ENCODE data around the gene ANGEL2. TPM values are rescaled to one million over a fixed set of nuclear protein-coding genes. Genes with fewer than 3 reads are reported as not detected.

The ANGEL2 gene
- total and polyA plus RNA-seq, 2 of the 13 experiments (the other 11 are each of a cell fraction or from before 2014, with no cell fraction given), result 12.3 to 25.4 TPM

DNA sequence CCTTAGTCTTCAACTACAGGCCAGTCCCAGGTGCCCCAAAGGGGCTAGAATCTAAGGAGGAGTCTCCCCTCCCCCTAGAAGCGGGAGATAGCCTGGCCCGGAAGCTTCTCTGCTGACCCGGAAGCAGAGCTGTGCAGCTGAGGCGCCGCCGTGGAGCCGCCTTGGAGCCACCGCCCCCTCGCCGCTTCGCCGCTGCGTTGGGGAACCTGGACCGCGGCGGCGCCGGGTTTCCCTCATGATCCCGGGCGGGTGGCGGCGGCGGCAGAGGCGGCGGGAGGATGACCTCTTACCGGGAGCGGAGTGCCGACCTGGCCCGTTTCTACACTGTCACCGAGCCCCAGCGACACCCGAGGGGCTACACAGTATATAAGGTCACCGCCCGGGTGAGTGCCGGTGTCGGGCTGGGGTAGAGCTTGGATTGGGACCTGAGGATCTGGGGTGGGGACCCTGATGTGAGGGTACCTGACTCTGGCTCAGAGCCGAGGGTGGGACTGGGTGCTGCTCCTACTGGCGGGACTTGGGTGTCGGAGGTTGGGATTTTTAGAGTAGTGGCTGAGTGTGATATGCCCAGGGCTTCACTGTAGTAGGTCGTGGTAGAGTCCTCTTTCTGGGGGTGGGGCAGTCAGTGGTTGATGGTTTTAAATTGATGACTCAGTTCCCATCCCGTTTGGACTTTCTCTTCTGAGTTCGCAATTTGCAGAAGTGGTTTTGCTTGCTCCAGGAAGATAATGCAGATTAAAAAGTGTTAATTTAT lies 35.6 kb upstream of the ANGEL2 start, which contains the start of gene RPS6KC1 (continued):
- TF ChIP-seq TCF12 (IDR thresholded peaks at IDR 0.05) (no peak), TCF12 (CRISPR knock-in tag; IDR thresholded peaks at IDR 0.05) (no peak), SIN3B (IDR thresholded peaks at IDR 0.05; ENCODE audit: low read length) (no peak), POGZ (CRISPR knock-in tag; IDR thresholded peaks at IDR 0.05) (peak; percentile 72), ZNF224 (CRISPR knock-in tag; IDR thresholded peaks at IDR 0.05) (no peak), HOXA3 (CRISPR knock-in tag; IDR thresholded peaks at IDR 0.05) (peak; percentile 72; the same call in 1 of the 2 replicates), ZNF136 (CRISPR knock-in tag; IDR thresholded peaks at IDR 0.05; ENCODE audit: low read depth) (0 out of 2 replicates have a peak, but pooled peaks have one; percentile 68), MZF1 (CRISPR knock-in tag; IDR thresholded peaks at IDR 0.05; ENCODE audit: borderline replicate concordance) (no peak), ZNF24 (IDR thresholded peaks at IDR 0.05) (0 out of 2 replicates have a peak, but pooled peaks have one; percentile 15), CENPX (CRISPR knock-in tag; IDR thresholded peaks at IDR 0.05) (no peak), CREM (IDR thresholded peaks at IDR 0.05) (no peak), CREM (CRISPR knock-in tag; IDR thresholded peaks at IDR 0.05) (no peak), NR1H2 (CRISPR knock-in tag; IDR thresholded peaks at IDR 0.05; ENCODE audit: borderline replicate concordance, low read depth) (no peak), ZNF577 (CRISPR knock-in tag; IDR thresholded peaks at IDR 0.05; ENCODE audit: borderline replicate concordance, low read depth) (no peak), EED (CRISPR knock-in tag; IDR thresholded peaks at IDR 0.05) (no peak), LCORL (IDR thresholded peaks at IDR 0.05) (no peak), LCORL (CRISPR knock-in tag; IDR thresholded peaks at IDR 0.05) (peak; percentile 26; the same call in 1 of the 2 replicates), TP53 (CRISPR knock-in tag; conservative IDR thresholded peaks at IDR 0.05) (no peak), ZNF124 (CRISPR knock-in tag; IDR thresholded peaks at IDR 0.05) (no peak), XRCC5 (optimal IDR thresholded peaks at IDR 0.05; ENCODE audit: low read length) (peak; percentile 23), ZNF232 (CRISPR knock-in tag; IDR thresholded peaks at IDR 0.05; ENCODE audit: borderline replicate concordance) (peak; percentile 47; the same call in 1 of the 2 replicates)
- TF ChIP-seq, protein P1, sequence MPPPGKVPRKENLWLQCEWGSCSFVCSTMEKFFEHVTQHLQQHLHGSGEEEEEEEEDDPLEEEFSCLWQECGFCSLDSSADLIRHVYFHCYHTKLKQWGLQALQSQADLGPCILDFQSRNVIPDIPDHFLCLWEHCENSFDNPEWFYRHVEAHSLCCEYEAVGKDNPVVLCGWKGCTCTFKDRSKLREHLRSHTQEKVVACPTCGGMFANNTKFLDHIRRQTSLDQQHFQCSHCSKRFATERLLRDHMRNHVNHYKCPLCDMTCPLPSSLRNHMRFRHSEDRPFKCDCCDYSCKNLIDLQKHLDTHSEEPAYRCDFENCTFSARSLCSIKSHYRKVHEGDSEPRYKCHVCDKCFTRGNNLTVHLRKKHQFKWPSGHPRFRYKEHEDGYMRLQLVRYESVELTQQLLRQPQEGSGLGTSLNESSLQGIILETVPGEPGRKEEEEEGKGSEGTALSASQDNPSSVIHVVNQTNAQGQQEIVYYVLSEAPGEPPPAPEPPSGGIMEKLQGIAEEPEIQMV (CRISPR knock-in tag; IDR thresholded peaks at IDR 0.05; ENCODE audit: low read depth), result peak; percentile 66
- TF ChIP-seq, protein P2, sequence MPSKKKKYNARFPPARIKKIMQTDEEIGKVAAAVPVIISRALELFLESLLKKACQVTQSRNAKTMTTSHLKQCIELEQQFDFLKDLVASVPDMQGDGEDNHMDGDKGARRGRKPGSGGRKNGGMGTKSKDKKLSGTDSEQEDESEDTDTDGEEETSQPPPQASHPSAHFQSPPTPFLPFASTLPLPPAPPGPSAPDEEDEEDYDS (CRISPR knock-in tag; IDR thresholded peaks at IDR 0.05), result no peak
- TF ChIP-seq, protein P3, sequence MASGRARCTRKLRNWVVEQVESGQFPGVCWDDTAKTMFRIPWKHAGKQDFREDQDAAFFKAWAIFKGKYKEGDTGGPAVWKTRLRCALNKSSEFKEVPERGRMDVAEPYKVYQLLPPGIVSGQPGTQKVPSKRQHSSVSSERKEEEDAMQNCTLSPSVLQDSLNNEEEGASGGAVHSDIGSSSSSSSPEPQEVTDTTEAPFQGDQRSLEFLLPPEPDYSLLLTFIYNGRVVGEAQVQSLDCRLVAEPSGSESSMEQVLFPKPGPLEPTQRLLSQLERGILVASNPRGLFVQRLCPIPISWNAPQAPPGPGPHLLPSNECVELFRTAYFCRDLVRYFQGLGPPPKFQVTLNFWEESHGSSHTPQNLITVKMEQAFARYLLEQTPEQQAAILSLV (CRISPR knock-in tag; IDR thresholded peaks at IDR 0.05; ENCODE audit: borderline replicate concordance), result 0 out of 2 replicates have a peak, but pooled peaks have one; percentile 76
- TF ChIP-seq, protein P4, sequence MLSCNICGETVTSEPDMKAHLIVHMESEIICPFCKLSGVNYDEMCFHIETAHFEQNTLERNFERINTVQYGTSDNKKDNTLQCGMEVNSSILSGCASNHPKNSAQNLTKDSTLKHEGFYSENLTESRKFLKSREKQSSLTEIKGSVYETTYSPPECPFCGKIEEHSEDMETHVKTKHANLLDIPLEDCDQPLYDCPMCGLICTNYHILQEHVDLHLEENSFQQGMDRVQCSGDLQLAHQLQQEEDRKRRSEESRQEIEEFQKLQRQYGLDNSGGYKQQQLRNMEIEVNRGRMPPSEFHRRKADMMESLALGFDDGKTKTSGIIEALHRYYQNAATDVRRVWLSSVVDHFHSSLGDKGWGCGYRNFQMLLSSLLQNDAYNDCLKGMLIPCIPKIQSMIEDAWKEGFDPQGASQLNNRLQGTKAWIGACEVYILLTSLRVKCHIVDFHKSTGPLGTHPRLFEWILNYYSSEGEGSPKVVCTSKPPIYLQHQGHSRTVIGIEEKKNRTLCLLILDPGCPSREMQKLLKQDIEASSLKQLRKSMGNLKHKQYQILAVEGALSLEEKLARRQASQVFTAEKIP (CRISPR knock-in tag; IDR thresholded peaks at IDR 0.05; ENCODE audit: borderline replicate concordance), result no peak

Data from HepG2 (cell line).